Gastrocnemius medialis (tissue), 4 donors: ENCODE results near the gene VPS41.

Experiments
- CTCF ChIP-seq, 5 experiments: fragments of 450-650 bp in 3 of 5; fragments of 200-600 bp in 2 of 5; sonication (generic) in 2 of 5; IDR thresholded peaks in 4 of 5; conservative IDR thresholded peaks in 1 of 5; 1 replicate in 4 of 5; 2 replicates in 1 of 5; pipeline ENCODE4 v1.5.1; 2016 to 2019; ENCODE audit warnings: antibody characterized with exemption in 5 of 5, mild to moderate bottlenecking in 3 of 5, moderate library complexity in 3 of 5
- POLR2A ChIP-seq, 2 donors: fragments of 450-650 bp; IDR thresholded peaks; one replicate each; pipeline ENCODE4 v1.6.1; 2017; ENCODE audit warnings: antibody characterized with exemption in 2 of 2, mild to moderate bottlenecking in 2 of 2, moderate library complexity in 2 of 2

- TF ChIP-seq POLR2A (IDR thresholded peaks at IDR 0.05) (no peak), CTCF (IDR thresholded peaks at IDR 0.05 in 4 of 5, conservative IDR thresholded peaks at IDR 0.05 in 1 of 5) (no peak)
Observed at GRCh38 chr7:38759028-38759427, 150.0 kb downstream of the VPS41 start.
